ENCODE data around the gene TCFL5. TPM values are rescaled to one million over a fixed set of nuclear protein-coding genes. Genes with fewer than 3 reads are reported as not detected.
A peak's percentile ranks its signal among the peaks of the same experiment; 100 is the strongest.

Gene TCFL5
- total RNA-seq, 1 donor from 2014 or later = 9.1 TPM

- no peak for DNase-seq
These were observed 51.8 kb downstream of the TCFL5 start for GRCh38 chr20:62809530-62810428.

- DNase-seq = peak; percentile 85
These were observed 53.3 kb downstream of the TCFL5 start for GRCh38 chr20:62808211-62808865.

GRCh38 chr20:62807444-62808210 lies 54.0 kb downstream of the TCFL5 start:
- DNase-seq = no peak

- no peak for DNase-seq
These were observed 55.1 kb downstream of the TCFL5 start for GRCh38 chr20:62806383-62807050.

GRCh38 chr20:62805711-62806382 lies 55.8 kb downstream of the TCFL5 start:
- no peak for DNase-seq

GRCh38 chr20:62805155-62805710 lies 56.4 kb downstream of the TCFL5 start:
- DNase-seq = peak; percentile 40

- peak; percentile 81 for DNase-seq
These were observed 56.9 kb downstream of the TCFL5 start, which contains the start of gene OGFR for GRCh38 chr20:62804627-62805154. TSS of gene OGFR (plus strand) at chr20:62804835. CDS start at chr20:62804860, 25 bp downstream.

- no peak for DNase-seq
These were observed 57.5 kb downstream of the TCFL5 start for GRCh38 chr20:62804021-62804626.

GRCh38 chr20:62802026-62802712 lies 59.5 kb downstream of the TCFL5 start:
- no peak for DNase-seq

- DNase-seq = no peak
These were observed 60.2 kb downstream of the TCFL5 start for GRCh38 chr20:62801284-62802010.

GRCh38 chr20:62800314-62801259 lies 61.0 kb downstream of the TCFL5 start:
- peak; percentile 67 for DNase-seq

GRCh38 chr20:62799873-62800272 lies 61.7 kb downstream of the TCFL5 start:
- no peak for DNase-seq

GRCh38 chr20:62799459-62799858 lies 62.2 kb downstream of the TCFL5 start:
- no peak for DNase-seq

GRCh38 chr20:62799036-62799435 lies 62.6 kb downstream of the TCFL5 start:
- DNase-seq = no peak

GRCh38 chr20:62797671-62798532 lies 63.7 kb downstream of the TCFL5 start:
- DNase-seq = no peak

GRCh38 chr20:62796699-62797491 lies 64.7 kb downstream of the TCFL5 start:
- no peak for DNase-seq

Measured in tongue (tissue), 2 donors.